Left renal pelvis (tissue), 4 donors: ENCODE results near the gene FBXL22. TPM values are rescaled to one million over a fixed set of nuclear protein-coding genes. Genes with fewer than 3 reads are reported as not detected.

Source experiments
- DNase-seq, 4 donors: peaks; one replicate each; pipeline ENCODE4 v3.0.0-alpha.2; 2013; ENCODE audit warnings: low read depth in 4 of 4, low spot score in 3 of 4
- polyA plus RNA-seq, 4 donors: library from polyadenylated mRNA; unstranded; fragments of 120-200 nt; gene quantifications; one replicate each; pipeline ENCODE4 v1.2.1, GENCODE V29; 2013; ENCODE audit not compliant: insufficient read length in 4 of 4

The FBXL22 gene
- 1 to 10 TPM; 1.0 to 1.9 (median 1.5) TPM for polyA plus RNA-seq

GRCh38 chr15:63597038-63597790 is at the start of gene FBXL22:
Gene FBXL22, plus strand, starts transcription at chr15:63597387. Its CDS starts 6 bp downstream, at chr15:63597393.
- no peak for DNase-seq

GRCh38 chr15:63551400-63551799 is 45.8 kb upstream of the FBXL22 start:
- no peak for DNase-seq

- DNase-seq, result peak; percentile 12 to 22 (median 20)
Observed at GRCh38 chr15:63553388-63553791, 43.8 kb upstream of the FBXL22 start.

- DNase-seq, result no peak
Observed at GRCh38 chr15:63554337-63554927, 42.8 kb upstream of the FBXL22 start.

- DNase-seq, result no peak
Observed at GRCh38 chr15:63555507-63555906, 41.7 kb upstream of the FBXL22 start.

- no peak for DNase-seq
Observed at GRCh38 chr15:63556246-63556645, 40.9 kb upstream of the FBXL22 start.

- no peak for DNase-seq
Observed at GRCh38 chr15:63556736-63557135, 40.5 kb upstream of the FBXL22 start.

GRCh38 chr15:63559753-63560152 is 37.4 kb upstream of the FBXL22 start:
- no peak for DNase-seq

GRCh38 chr15:63560741-63561448 is 36.3 kb upstream of the FBXL22 start:
- no peak for DNase-seq

GRCh38 chr15:63564093-63564492 is 33.1 kb upstream of the FBXL22 start:
- no peak for DNase-seq

GRCh38 chr15:63565536-63566186 is 31.5 kb upstream of the FBXL22 start:
- no peak for DNase-seq

GRCh38 chr15:63572749-63573464 is 24.3 kb upstream of the FBXL22 start:
- no peak for DNase-seq

- DNase-seq, result no peak
Observed at GRCh38 chr15:63573533-63573932, 23.7 kb upstream of the FBXL22 start.

GRCh38 chr15:63575312-63575711 is 21.9 kb upstream of the FBXL22 start:
- DNase-seq, result no peak

- DNase-seq, result no peak
Observed at GRCh38 chr15:63576441-63576840, 20.7 kb upstream of the FBXL22 start.

GRCh38 chr15:63582179-63582578 is 15.0 kb upstream of the FBXL22 start:
- DNase-seq, result no peak

- DNase-seq, result no peak
Observed at GRCh38 chr15:63582718-63583426, 14.3 kb upstream of the FBXL22 start.

GRCh38 chr15:63586790-63587189 is 10.4 kb upstream of the FBXL22 start:
- DNase-seq, result no peak

GRCh38 chr15:63587527-63587926 is 9.7 kb upstream of the FBXL22 start:
- DNase-seq, result no peak

GRCh38 chr15:63588826-63589225 is 8.4 kb upstream of the FBXL22 start:
- DNase-seq, result no peak
